Head of caudate nucleus (tissue), 42 donors: Measurements from ENCODE around the gene ACER2.

Source experiments
- DNase-seq, 42 donors: peaks; one replicate each; pipeline versions ENCODE4 v3.0.0 to v3.0.0-alpha.2; 2020 to 2021; ENCODE audit warnings: mixed read lengths in 7 of 42
- intact Hi-C: fragments of 100-400 bp; cut with DNase I; formaldehyde crosslinking; loops from one replicate; pipeline ENCODE4 v1.15.0; 2022

Gene ACER2

GRCh38 chr9:19441730-19442129 is 32.9 kb downstream of the ACER2 start:
- DNase-seq, result no peak
- intact Hi-C loops, result no loop called here

- DNase-seq, result no peak
- intact Hi-C loops, result no loop called here
Observed at GRCh38 chr9:19442240-19442639, 33.4 kb downstream of the ACER2 start.

- intact Hi-C loops, result no loop called here
- DNase-seq, result no peak
Observed at GRCh38 chr9:19445452-19445851, 36.6 kb downstream of the ACER2 start.

- no peak for DNase-seq
- intact Hi-C loops, result no loop called here
Observed at GRCh38 chr9:19446361-19446861, 37.6 kb downstream of the ACER2 start.

GRCh38 chr9:19451240-19452087 is 42.7 kb downstream of the ACER2 start:
- intact Hi-C loops, result no loop called here
- no peak for DNase-seq

- no peak for DNase-seq
- intact Hi-C loops, result loop anchor here (5.0 kb wide), 1 partner anchor 409 kb away; the partner anchor contains the start of gene RRAGA
Observed at GRCh38 chr9:19456426-19456825, 47.6 kb downstream of the ACER2 start.

- peak; percentile 45 to 91 (median 72) for DNase-seq
Observed at GRCh38 chr9:19456996-19457692, 48.3 kb downstream of the ACER2 start.

GRCh38 chr9:19457693-19458009 is 48.8 kb downstream of the ACER2 start:
- intact Hi-C loops, result loop anchor here (5.0 kb wide), 1 partner anchor 410 kb away; the partner anchor contains the start of gene RRAGA

More at GRCh38 chr9:19456996-19457692, 48.3 kb downstream of the ACER2 start:
- intact Hi-C loops, result loop anchor here (5.0 kb wide), 1 partner anchor 410 kb away; the partner anchor contains the start of gene RRAGA

GRCh38 chr9:19460243-19460642 is 51.4 kb downstream of the ACER2 start:
- DNase-seq, result no peak
- intact Hi-C loops, result no loop called here

More at GRCh38 chr9:19457693-19458009, 48.8 kb downstream of the ACER2 start:
- DNase-seq, result no peak

- no peak for DNase-seq
- intact Hi-C loops, result no loop called here
Observed at GRCh38 chr9:19461135-19461534, 52.3 kb downstream of the ACER2 start.

- DNase-seq, result no peak
- intact Hi-C loops, result no loop called here
Observed at GRCh38 chr9:19464061-19464763, 55.4 kb downstream of the ACER2 start.

GRCh38 chr9:19464764-19465585 is 56.2 kb downstream of the ACER2 start:
- peak; percentile 62 to 89 (median 77) for DNase-seq
- intact Hi-C loops, result no loop called here

- intact Hi-C loops, result no loop called here
- peak in 2 of 42 donors; percentile 35 to 43 for DNase-seq
Observed at GRCh38 chr9:19465586-19466279, 56.9 kb downstream of the ACER2 start.

- intact Hi-C loops, result no loop called here
- DNase-seq, result peak in 2 of 42 donors; percentile 25 to 39
Observed at GRCh38 chr9:19466280-19466639, 57.5 kb downstream of the ACER2 start.

- intact Hi-C loops, result no loop called here
- DNase-seq, result peak in 2 of 42 donors; percentile 11 to 13
Observed at GRCh38 chr9:19469271-19469670, 60.5 kb downstream of the ACER2 start.

GRCh38 chr9:19470567-19470966 is 61.8 kb downstream of the ACER2 start:
- peak in 13 of 42 donors; percentile 25 to 79 (median 45) for DNase-seq

GRCh38 chr9:19470981-19471650 is 62.3 kb downstream of the ACER2 start:
- peak in 39 of 42 donors; percentile 20 to 91 (median 72) for DNase-seq
- intact Hi-C loops, result loop anchor here (5.0 kb wide), 1 partner anchor 451 kb away; no protein-coding TSS in a partner anchor

More at GRCh38 chr9:19470567-19470966, 61.8 kb downstream of the ACER2 start:
- intact Hi-C loops, result loop anchor here (5.0 kb wide), 1 partner anchor 452 kb away; no protein-coding TSS in a partner anchor
